ENCODE results near the gene IL1A.

The IL1A gene

GRCh38 chr2:112817082-112817689 lies 32.9 kb upstream of the IL1A start:
- no peak for DNase-seq

GRCh38 chr2:112814278-112814677 lies 30.0 kb upstream of the IL1A start:
- no peak for DNase-seq

- no peak for DNase-seq
Measured at GRCh38 chr2:112813280-112813966, 29.1 kb upstream of the IL1A start.

GRCh38 chr2:112812318-112813267 lies 28.3 kb upstream of the IL1A start:
- DNase-seq: no peak

- no peak for DNase-seq
Measured at GRCh38 chr2:112811841-112812306, 27.6 kb upstream of the IL1A start.

GRCh38 chr2:112811276-112811831 lies 27.1 kb upstream of the IL1A start:
- no peak for DNase-seq

- DNase-seq: no peak
Measured at GRCh38 chr2:112809112-112809511, 24.8 kb upstream of the IL1A start.

GRCh38 chr2:112807233-112807807 lies 23.0 kb upstream of the IL1A start:
- no peak for DNase-seq

- no peak for DNase-seq
Measured at GRCh38 chr2:112805542-112805941, 21.2 kb upstream of the IL1A start.

- no peak for DNase-seq
Measured at GRCh38 chr2:112803691-112804521, 19.6 kb upstream of the IL1A start.

GRCh38 chr2:112800881-112801583 lies 16.7 kb upstream of the IL1A start:
- no peak for DNase-seq

- DNase-seq: no peak
Measured at GRCh38 chr2:112798979-112799975, 15.0 kb upstream of the IL1A start.

- DNase-seq: no peak
Measured at GRCh38 chr2:112796486-112796885, 12.2 kb upstream of the IL1A start.

GRCh38 chr2:112795774-112796173 lies 11.5 kb upstream of the IL1A start:
- DNase-seq: no peak

- DNase-seq: no peak
Measured at GRCh38 chr2:112794841-112795240, 10.5 kb upstream of the IL1A start.

GRCh38 chr2:112794131-112794733 lies 9.9 kb upstream of the IL1A start:
- DNase-seq: no peak

GRCh38 chr2:112793449-112793978 lies 9.2 kb upstream of the IL1A start:
- DNase-seq: no peak

- DNase-seq: no peak
Measured at GRCh38 chr2:112792419-112792818, 8.1 kb upstream of the IL1A start.

GRCh38 chr2:112791693-112792230 lies 7.5 kb upstream of the IL1A start:
- no peak for DNase-seq
